Activated CD4-positive, alpha-beta T cell treated with anti-CD3 and anti-CD28 coated beads, Interleukin-2, amount 50 U/mL, for 48 hours (primary cell): Measurements from ENCODE around the gene DNMT3L.
"Not testable (repeated sequence)": the region's sequence is repeated elsewhere in the genome, so short reads cannot be mapped to it uniquely, and the experiment has no call there.

Source experiments
- DNase-seq, 2 experiments: peaks; one replicate each; pipeline ENCODE4 v3.0.0-alpha.2; 2020

Gene DNMT3L

DNA sequence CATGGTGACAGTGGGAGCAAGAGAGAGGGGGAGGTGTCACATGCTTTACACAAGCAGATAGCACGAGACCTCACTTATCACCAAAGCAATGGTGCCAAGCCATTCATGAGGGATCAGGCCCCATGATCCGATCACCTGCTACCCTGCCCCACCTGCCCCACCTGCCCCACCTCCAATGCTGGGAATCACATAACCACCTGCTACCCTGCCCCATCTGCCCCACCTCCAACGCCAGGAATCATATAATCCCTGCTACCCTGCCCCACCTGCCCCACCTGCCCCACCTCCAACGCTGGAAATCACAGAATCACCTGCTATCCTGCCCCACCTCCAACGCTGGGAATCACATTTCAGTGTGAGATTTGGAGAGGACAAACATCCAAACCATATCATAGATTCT is 13.3 kb upstream of the DNMT3L start:
- no peak for DNase-seq

DNA sequence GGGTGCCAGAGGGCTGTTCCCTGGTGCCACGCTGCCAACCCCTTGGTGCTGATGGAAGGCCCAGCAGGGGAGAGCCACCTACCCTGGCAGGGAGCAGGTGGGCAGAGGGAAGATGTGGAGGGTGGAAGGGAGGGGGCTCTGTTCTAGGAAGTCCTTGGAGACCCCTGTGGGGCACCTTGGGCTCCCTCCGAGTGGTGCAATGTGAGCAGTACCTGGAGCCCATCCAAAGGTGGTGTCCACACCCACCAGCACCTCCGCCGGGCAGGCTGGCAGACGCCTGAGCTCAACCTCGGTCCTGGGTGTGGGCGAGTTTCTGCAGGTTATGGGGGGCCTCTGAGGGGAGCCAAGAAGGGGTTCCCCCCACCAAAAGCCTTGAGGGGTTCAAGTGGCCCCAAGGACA is 11.3 kb upstream of the DNMT3L start:
- no peak for DNase-seq

GRCh38 chr21:44272284-44272858 is 10.7 kb upstream of the DNMT3L start:
- no peak for DNase-seq

GRCh38 chr21:44271558-44272283 is 10.0 kb upstream of the DNMT3L start:
- no peak for DNase-seq

DNA sequence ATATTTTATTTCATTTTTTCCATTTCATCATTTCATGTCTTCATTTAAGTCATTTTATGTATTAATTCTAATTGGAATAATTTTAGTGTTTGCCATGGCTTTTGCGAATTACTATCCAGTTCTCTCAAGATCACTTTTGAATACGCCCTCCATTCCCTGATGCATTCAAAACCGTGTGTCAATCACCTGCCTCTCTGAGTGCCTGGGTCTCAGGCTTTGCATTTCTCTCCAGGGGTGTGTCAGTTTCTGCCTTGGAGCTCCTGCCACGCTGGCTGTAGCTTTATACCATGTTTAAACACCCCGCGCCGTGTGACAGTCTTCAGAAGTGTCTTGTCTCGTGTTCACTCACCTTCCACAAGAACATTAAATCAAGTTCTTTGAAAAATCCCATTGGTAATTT is 7.4 kb upstream of the DNMT3L start:
- no peak for DNase-seq

- DNase-seq = peak; percentile 12 to 19
Observed at GRCh38 chr21:44267655-44268142, 6.0 kb upstream of the DNMT3L start.

DNA sequence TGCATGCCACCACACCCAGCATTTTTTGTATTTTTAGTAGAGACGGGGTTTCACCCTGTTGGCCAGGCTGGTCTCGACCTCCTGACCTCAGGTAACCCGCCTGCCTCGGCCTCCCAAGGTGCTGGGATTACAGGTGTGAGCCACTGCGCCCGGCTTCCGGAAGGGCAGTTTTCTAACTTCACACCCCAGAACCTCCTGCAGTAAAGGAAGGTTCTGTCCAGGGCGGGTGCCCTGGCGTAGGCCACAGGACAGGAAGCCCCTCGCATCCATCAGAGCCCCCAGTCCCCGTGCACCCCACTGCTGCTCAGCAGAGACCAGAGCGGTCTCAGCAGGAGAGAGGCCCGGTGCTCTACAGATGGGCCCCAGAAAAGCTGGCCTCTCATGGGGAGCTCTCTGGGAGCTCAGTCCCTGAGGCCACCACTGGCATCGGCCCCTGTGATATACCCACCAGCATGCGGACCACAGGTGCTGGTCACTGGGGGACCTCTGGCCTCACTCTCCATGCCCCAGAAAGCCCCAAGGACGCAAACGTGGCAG is 4.1 kb upstream of the DNMT3L start:
- DNase-seq = no peak

GRCh38 chr21:44263768-44264167 is 2.1 kb upstream of the DNMT3L start:
- DNase-seq = no peak

DNA sequence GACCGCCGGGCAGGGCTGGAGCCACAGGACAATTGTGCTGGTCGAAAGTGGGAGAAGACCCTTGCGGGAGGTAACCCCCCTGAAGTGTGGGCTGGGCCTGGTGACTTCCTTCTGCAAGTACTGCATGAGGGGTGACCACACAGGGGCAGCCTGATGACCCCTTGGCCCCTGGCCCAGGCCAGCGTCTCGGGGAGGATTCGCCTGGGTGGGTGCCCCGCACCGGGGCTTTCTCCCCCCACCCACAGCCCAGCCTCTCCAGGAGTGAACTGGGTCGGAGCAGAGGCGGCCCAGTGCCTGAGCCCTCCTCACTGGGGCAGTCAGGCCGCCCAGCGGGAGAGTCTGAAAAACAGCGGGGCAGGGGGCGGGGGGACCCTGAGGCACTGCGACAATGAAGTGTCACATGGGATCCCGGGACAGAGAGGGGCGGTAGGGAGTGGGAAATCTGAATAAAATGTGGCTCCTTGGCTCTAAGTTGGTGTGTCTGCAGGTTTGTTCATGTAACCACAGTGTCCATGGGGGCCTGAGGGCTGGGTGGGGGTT is 1.6 kb upstream of the DNMT3L start:
- no peak for DNase-seq

- no peak for DNase-seq
Observed at GRCh38 chr21:44262338-44263056, 800 bp upstream of the DNMT3L start.

GRCh38 chr21:44260791-44261631 is 686 bp downstream of the DNMT3L start:
- DNase-seq = no peak

- DNase-seq = no peak
Observed at GRCh38 chr21:44260066-44260465, 1.6 kb downstream of the DNMT3L start.

- no peak for DNase-seq
Observed at GRCh38 chr21:44259082-44259705, 2.5 kb downstream of the DNMT3L start.

- DNase-seq = no peak
Observed at GRCh38 chr21:44258056-44258725, 3.5 kb downstream of the DNMT3L start.

- DNase-seq = no peak
Observed at GRCh38 chr21:44255511-44255981, 6.2 kb downstream of the DNMT3L start.

- DNase-seq = no peak
Observed at GRCh38 chr21:44253832-44254710, 7.6 kb downstream of the DNMT3L start.

GRCh38 chr21:44249204-44250037 is 12.3 kb downstream of the DNMT3L start:
- DNase-seq = not testable (repeated sequence)

GRCh38 chr21:44247904-44248303 is 13.8 kb downstream of the DNMT3L start:
- DNase-seq = not testable (repeated sequence)

GRCh38 chr21:44243980-44244379 is 17.7 kb downstream of the DNMT3L start:
- not testable (repeated sequence) for DNase-seq
